H1 (cell line): ENCODE data around the gene IL2RG. TPM values are rescaled to one million over a fixed set of nuclear protein-coding genes. Genes with fewer than 3 reads are reported as not detected.

ENCODE experiments used
- BACH1 ChIP-seq: IDR thresholded peaks from 2 replicates; pipeline ENCODE4 v1.6.1; 2012; ENCODE audit warnings: low read length, improper control_type of control experiment
- JUN ChIP-seq: IDR thresholded peaks from 2 replicates; pipeline ENCODE4 v1.6.1; 2011; ENCODE audit warnings: low read depth, mild to moderate bottlenecking, improper control_type of control experiment, low read length
- KDM5A ChIP-seq: fragments of 200-600 bp; IDR thresholded peaks from 2 replicates; pipeline ENCODE4 v1.7.1; 2012; ENCODE audit warnings: mild to moderate bottlenecking, low read length, inconsistent platforms, mixed read lengths
- SIX5 ChIP-seq: IDR thresholded peaks from 2 replicates; pipeline ENCODE4 v1.6.1; 2011; ENCODE audit warnings: mild to moderate bottlenecking, low read depth, low read length
- SUZ12 ChIP-seq: fragments of 200-600 bp; sonication (generic); IDR thresholded peaks from 2 replicates; pipeline ENCODE4 v1.6.1; 2012; ENCODE audit warnings: mild to moderate bottlenecking, inconsistent platforms, low read length, moderate library complexity, mixed read lengths
- polyA plus RNA-seq, 7 experiments: library from polyadenylated mRNA; depleted of rRNA in 3 of 7; stranded (reverse) in 5 of 7; unstranded in 2 of 7; fragments of >200 nt in 5 of 7; fragments of 200-250 nt in 2 of 7; gene quantifications; 1 replicate in 5 of 7; 2 replicates in 1 of 7; 4 replicates in 1 of 7; pipeline versions ENCODE4 v1.2.1 to v1.2.3, GENCODE V29; 2011 to 2013; ENCODE audit warnings: missing spikeins in 2 of 7, mixed read lengths in 2 of 7
- total RNA-seq: library from RNA; stranded (reverse); fragmentation: NEBNext Ultra II Directional; extraction: Animal tissue kit (Norgen Biotek cat#: 25700); gene quantifications from 2 replicates; pipeline ENCODE4 v1.2.1, GENCODE V29; 2021

Gene IL2RG
- total and polyA plus RNA-seq, 2 of the 8 experiments (the other 6 are each of a cell fraction or from before 2014, with no cell fraction given): not detected

DNA sequence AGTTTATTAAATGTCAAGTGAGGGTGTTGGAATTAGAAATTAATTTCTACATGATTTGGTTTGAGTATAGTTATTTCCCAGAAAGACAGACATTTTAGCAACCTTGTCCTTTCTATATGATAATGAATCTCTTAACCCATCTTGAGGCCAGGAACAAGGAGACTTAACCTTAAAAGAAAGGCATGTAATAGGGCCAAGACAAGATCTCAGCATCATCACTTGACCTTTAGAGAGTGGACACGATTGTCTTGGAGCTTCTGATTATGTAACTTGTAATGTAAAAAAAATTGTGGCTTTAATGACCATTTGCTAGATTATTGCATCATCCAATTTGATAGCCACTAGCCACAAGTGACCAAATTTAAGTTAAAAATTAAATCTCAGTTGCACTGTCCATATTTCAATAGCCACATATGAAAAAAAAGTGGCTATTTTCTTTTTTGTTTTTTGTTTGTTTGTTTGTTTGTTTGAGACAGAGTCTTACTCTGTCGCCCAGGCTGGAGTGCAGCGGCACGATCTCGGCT lies 29.2 kb downstream of the IL2RG start (continued):
- TF ChIP-seq JUN (no peak), SIX5 (no peak), KDM5A (no peak), BACH1 (no peak), SUZ12 (no peak)
- TF ChIP-seq, all 59 proteins: peak for 0
